ENCODE results near the gene MEX3B. TPM values are rescaled to one million over a fixed set of nuclear protein-coding genes. Genes with fewer than 3 reads are reported as not detected.

The MEX3B gene
- total and polyA plus RNA-seq, 9 of the 15 experiments (the other 6 are each of a cell fraction or from before 2014, with no cell fraction given), result 0.94 to 12.8 (median 3.6) TPM

DNA sequence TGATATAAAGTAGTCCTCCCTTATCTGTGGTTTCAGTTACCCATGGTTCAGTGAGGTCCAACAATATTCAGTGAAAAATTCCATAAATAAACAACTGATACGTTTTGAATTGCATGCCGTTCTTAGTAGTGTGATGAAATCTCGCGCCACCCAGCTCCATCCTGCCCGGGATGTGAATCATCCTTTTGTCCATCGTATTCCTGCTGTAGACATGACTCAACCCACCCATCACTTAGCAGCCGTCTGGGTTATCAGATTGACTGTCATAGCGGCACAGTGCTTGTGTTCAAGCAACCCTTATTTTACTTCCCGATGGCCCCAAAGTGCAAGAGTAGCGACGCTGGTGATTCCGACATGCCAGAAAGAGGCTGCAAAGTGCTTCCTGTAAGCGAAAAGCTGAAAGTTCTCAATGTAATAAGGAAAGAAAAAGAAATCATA lies 48.0 kb upstream of the MEX3B start (continued):
- TF ChIP-seq, protein P1, sequence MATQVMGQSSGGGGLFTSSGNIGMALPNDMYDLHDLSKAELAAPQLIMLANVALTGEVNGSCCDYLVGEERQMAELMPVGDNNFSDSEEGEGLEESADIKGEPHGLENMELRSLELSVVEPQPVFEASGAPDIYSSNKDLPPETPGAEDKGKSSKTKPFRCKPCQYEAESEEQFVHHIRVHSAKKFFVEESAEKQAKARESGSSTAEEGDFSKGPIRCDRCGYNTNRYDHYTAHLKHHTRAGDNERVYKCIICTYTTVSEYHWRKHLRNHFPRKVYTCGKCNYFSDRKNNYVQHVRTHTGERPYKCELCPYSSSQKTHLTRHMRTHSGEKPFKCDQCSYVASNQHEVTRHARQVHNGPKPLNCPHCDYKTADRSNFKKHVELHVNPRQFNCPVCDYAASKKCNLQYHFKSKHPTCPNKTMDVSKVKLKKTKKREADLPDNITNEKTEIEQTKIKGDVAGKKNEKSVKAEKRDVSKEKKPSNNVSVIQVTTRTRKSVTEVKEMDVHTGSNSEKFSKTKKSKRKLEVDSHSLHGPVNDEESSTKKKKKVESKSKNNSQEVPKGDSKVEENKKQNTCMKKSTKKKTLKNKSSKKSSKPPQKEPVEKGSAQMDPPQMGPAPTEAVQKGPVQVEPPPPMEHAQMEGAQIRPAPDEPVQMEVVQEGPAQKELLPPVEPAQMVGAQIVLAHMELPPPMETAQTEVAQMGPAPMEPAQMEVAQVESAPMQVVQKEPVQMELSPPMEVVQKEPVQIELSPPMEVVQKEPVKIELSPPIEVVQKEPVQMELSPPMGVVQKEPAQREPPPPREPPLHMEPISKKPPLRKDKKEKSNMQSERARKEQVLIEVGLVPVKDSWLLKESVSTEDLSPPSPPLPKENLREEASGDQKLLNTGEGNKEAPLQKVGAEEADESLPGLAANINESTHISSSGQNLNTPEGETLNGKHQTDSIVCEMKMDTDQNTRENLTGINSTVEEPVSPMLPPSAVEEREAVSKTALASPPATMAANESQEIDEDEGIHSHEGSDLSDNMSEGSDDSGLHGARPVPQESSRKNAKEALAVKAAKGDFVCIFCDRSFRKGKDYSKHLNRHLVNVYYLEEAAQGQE (IDR thresholded peaks at IDR 0.05; ENCODE audit: borderline replicate concordance), result peak; percentile 31; the same call in 1 of the 2 replicates
- TF ChIP-seq, protein P1 (CRISPR knock-in tag; IDR thresholded peaks at IDR 0.05; ENCODE audit: low read depth), result no peak
- TF ChIP-seq EHMT2 (IDR thresholded peaks at IDR 0.05), result peak; percentile 80
- peak; percentile 83 for TF ChIP-seq ZNF584 (CRISPR knock-in tag; IDR thresholded peaks at IDR 0.05; ENCODE audit: low read depth)
- TF ChIP-seq JUND (IDR thresholded peaks at IDR 0.05; ENCODE audit: borderline replicate concordance, low read depth, low read length), result peak; percentile 98
- peak; percentile 96 for TF ChIP-seq JUND (tag; IDR thresholded peaks at IDR 0.05; ENCODE audit: borderline replicate concordance, low read depth, low read length)
- peak; percentile 98 for TF ChIP-seq JUN (IDR thresholded peaks at IDR 0.05; ENCODE audit: borderline replicate concordance, low read depth, low read length)
- no peak; the same call in 1 of the 2 replicates for TF ChIP-seq JUN (CRISPR knock-in tag; IDR thresholded peaks at IDR 0.05; ENCODE audit: borderline replicate concordance)
- no peak for TF ChIP-seq TRIM25 (IDR thresholded peaks at IDR 0.05; ENCODE audit: borderline replicate concordance)
- peak; percentile 78 for TF ChIP-seq POLR2H (tag; IDR thresholded peaks at IDR 0.05; ENCODE audit: low read depth)
- TF ChIP-seq, protein P2, sequence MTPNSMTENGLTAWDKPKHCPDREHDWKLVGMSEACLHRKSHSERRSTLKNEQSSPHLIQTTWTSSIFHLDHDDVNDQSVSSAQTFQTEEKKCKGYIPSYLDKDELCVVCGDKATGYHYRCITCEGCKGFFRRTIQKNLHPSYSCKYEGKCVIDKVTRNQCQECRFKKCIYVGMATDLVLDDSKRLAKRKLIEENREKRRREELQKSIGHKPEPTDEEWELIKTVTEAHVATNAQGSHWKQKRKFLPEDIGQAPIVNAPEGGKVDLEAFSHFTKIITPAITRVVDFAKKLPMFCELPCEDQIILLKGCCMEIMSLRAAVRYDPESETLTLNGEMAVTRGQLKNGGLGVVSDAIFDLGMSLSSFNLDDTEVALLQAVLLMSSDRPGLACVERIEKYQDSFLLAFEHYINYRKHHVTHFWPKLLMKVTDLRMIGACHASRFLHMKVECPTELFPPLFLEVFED (CRISPR knock-in tag; conservative IDR thresholded peaks at IDR 0.05), result 0 out of 2 replicates have a peak, but pooled peaks have one; percentile 11
